HCEC 1CT (cell line): ENCODE results near the gene GBX1.

ENCODE experiments used
- DNase-seq: peaks from one replicate; pipeline ENCODE4 v3.0.0-alpha.2; 2017

GBX1 gene

GRCh38 chr7:151138153-151138851, 29.2 kb downstream of the GBX1 start:
- DNase-seq: no peak

DNA sequence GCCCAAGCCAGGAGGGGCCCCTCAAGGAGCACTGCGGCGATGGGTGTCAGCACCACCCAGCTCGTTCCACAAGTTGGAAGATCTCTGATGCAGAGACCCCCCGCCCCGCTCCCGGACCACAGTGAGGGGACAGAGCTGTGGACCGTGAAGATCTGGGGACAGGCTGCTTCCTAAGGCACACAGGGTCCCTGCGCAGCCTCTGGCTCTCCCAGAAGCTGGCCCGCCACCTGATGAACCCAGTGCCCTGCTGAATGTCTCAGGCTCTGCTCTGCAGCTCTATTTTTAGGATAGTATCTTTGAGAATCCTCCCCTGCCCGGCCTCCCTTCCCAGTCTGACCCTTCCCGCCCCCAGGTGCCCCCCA, 29.7 kb downstream of the GBX1 start:
- no peak for DNase-seq

- DNase-seq: no peak
These were observed 30.3 kb downstream of the GBX1 start for GRCh38 chr7:151137076-151137675.

DNA sequence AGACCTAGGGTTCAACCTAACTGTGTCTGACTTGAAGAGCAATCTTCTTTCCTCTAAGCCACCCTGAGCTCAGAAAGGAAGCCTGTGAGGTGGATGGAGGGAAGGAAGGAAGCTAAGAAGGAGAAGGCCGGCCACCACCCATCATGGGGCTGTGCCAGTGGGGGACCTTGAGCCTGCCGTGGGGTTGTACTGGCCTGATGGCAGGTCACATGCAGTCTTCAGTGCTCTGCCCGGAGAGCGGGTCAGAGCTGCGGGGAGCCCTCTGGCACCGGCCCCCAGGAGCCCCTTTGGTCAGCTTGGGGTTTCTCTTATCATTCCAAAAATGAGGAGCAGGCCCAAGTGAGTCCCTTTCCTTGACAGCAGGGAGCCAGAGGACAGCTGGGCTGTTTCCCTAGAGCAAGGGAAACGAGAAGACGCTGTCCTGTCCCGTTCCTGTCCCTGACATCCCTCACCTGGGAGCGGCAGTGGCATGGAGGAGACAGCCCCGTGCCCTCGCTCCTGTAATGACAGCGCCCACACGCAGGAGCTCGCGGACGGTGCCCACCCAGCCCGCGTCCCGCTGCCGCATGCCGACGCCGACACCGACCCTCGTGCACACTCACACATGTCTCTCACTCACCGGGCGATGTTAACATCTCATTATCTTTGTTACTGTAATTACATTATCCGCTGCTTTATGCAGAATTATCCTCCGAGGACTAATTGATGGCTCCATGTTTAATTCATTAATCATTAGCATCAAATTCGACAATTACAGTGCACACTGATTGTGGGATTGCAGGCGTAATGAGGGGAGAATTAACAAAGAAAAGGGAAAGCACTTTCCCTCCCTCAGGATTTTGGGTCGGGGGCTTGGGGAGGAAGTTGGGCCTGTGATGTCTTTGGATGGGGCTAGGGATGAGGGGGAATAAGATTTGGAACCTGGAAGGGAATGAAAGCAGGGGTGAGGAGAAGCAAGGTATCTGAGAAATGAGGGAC, 31.3 kb downstream of the GBX1 start:
- DNase-seq: no peak

DNA sequence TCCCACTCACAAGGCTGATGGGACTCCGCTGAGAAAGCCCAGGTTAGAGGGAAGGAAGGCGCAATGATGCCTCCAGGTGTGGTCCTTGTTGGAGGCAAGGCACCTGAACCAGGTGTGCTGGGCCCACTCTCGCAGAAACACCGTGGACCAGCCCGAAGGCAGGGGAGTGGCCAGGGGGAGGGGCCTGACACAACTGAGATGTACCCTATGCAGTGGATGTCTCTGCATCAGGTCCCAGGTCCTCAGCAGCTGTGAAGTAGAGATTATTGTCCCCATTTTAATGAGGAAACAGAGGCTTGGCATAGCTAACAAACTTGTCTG, 32.0 kb downstream of the GBX1 start:
- no peak for DNase-seq

- no peak for DNase-seq
These were observed 32.6 kb downstream of the GBX1 start for GRCh38 chr7:151134743-151135524.

DNA sequence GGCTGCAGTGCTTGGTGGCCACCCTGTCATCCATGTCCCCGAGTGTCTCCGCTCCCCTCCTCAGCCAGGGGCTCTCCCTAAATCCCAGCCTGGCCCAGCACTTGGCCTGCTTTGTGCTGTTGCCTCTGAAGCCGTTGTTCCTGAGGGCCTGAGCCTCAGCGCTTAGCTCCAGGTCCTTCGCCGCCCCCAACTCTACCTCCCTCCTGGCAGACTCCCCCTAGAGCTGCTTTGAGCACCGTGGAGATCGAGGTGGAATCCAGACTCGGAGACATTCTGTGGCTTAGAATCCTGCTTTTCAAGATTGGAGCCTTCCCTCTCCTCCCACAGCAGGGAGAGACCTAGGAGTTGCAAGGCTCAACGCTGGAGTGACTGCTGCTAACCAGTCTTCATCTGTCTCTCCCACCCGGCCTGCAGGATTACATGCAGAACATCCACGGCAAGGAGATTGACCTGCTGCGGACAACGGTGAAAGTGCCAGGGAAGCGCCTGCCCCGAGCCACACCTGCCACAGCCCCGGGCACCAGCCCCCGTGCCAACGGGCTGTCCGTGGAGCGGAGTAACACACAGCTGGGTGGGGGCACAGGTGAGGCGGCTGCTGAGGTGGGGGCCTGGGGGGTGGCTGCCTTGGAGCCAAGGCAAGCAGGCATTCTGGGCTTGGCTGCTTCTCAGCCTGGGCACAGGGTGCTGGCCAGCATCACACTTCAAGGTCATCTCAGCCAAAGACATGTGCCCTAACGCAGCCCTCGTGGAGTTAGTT, 33.3 kb downstream of the GBX1 start:
- no peak for DNase-seq

GRCh38 chr7:151133266-151133985, 34.1 kb downstream of the GBX1 start:
- DNase-seq: no peak

- no peak for DNase-seq
These were observed 34.9 kb downstream of the GBX1 start for GRCh38 chr7:151132461-151133205.

- DNase-seq: no peak
These were observed 35.8 kb downstream of the GBX1 start for GRCh38 chr7:151131592-151132293.

DNA sequence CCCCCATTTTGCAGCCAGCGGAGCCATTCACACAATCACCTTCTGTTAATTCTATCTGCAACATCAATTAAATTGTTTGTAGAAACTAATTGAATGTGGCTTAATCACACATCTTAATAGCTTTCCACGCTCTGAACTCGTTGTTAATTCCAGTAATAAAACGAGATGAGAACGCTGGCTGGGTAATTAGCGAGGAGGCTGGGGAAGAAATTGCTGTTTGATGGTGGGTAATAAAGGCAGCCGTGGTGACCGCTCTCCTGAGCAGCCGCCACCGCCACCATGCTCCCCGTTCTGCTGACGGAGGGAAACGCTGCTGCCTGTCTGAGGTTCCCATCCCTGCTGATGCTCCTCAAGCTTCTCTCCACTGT, 36.3 kb downstream of the GBX1 start:
- DNase-seq: no peak

- DNase-seq: no peak
These were observed 36.7 kb downstream of the GBX1 start for GRCh38 chr7:151130741-151131157.

DNA sequence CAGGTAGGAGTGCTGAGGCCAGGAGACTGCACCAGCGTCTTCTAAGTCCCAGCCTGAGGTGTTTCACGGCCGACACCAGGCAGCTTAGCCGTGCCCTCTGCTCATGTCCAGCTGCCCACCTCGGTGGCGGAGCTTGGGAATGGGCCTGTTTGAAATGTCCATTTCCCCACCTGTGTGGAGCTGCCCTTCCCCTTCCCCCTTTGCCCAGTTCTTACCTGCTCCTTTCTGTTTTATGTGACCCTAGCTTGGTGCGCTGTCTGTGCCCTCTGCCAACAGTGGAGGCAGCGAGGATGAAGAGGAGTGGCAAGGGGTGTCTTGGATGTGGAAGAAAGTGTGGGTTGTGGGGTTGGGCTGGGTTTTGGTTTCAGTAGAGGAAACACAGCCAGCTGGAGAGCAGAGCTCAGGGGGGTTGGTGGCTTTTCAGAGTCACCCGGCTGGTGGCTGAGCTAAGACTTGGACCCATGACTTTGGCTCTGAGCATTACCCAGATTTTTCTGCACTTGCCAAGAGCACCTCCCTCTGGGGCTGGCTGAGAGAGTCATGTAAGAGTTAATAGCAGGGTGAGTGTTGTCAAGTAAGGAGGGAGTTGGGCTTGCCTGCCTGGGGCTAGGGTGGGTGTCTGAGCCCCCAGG, 37.4 kb downstream of the GBX1 start:
- no peak for DNase-seq

DNA sequence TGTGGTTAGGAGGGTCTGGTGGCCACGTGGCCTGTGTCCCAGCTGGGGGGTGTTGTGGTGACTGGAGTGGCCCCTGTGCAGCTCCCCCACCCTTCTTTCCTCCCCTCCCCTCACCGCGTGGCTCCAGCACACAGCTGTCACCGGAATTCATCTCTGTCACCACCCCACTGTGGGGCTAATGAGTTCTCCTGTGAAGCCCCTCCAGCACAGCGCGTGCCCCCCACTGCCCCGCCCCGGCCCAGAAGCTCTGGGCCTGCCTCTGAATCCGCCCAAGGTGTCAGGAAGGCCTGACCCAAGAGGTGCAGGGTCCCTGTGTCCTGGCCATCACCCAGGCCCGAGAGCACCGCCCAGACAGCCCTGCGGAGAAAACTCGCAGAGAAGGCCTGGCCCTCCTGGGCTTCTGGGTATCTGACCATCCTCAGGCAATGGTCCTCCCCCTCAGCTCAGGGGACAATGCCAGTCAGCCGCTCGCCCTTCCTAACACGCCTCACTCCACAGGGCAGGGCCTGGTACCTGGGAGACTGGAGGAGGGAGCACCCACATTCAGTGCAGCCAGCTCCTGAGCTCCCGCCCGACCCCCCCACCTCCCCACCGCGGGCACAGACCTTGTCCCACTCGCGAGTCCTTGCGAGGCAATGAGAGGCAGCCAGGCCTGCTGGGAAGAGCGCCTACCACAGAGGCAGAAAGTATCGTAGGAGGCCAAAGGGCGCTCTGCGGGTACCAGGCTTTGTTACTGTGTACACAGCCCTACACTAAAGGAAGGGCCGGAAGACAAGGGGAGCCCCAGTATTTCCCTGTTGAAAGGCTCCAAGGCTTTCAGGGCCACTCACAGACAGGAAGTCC, 38.2 kb downstream of the GBX1 start:
- DNase-seq: no peak

DNA sequence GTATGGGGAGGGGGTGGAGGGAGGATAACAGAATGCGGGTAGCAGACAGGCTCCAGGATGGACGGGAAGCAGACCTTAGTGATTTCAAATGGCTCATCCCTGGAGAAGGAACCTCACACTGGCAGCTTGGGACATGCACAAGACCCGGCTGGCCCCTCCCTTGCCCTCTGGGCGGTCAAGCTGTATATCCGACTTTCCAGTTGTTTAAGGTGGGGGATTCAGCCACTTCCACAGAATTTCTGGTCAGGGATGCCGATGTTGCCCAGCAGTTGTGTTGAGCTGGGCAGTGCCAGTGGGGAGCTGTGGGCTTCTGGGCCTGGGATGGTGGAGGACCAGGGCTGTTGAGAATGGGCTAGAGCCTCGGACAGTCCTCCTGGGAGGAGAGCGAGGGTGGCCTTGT, 38.8 kb downstream of the GBX1 start:
- DNase-seq: no peak

DNA sequence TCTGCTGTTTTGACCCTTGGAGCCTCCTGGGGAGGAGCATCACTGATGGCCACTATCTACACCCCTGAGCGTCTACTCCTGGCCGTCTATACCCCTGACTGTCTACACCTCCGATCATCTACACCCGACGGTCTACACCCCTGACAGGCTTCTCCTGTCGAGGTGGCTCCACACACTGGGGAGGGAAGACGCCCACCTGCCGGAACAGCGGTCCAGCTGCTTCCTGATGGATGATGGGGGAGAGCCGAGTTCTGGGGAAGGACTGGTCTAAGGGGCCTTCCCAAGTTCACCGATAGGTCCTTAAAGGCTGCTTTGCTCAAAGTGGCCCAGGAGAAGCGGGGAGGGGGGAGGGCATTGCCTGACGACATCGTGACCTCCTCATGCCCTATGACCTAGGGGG, 39.4 kb downstream of the GBX1 start:
- no peak for DNase-seq

DNA sequence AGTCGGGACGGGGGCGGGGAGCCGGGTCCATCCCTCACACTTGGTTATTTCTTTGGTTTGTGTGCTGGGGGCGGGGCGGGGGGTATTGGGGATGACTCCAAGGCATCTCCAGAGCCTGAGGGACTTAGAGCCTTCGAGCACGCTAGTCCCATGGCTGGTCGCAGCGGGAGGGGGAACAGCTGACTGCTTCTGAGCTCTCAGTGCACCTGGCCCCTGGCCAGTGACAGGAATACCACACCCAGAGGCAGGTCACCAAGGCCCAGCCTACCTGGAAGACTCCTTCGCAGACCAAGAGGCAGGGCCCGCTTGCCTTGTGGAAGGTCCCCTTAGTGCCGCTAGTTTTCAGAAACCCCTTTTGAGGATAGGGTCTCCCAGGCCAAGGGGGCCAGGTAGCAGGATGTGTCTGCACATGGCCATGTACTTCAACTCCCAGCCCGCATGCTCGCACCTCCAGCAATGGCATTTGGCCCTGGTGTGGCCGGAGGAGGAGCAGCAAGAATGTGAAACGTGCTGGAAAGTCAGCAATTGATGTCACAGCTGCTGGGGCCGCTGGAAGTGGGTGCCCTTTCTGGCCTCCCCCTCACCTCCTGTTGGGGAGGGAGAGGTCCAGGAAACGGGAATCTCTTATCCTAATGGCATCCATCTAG, 40.9 kb downstream of the GBX1 start:
- DNase-seq: no peak

DNA sequence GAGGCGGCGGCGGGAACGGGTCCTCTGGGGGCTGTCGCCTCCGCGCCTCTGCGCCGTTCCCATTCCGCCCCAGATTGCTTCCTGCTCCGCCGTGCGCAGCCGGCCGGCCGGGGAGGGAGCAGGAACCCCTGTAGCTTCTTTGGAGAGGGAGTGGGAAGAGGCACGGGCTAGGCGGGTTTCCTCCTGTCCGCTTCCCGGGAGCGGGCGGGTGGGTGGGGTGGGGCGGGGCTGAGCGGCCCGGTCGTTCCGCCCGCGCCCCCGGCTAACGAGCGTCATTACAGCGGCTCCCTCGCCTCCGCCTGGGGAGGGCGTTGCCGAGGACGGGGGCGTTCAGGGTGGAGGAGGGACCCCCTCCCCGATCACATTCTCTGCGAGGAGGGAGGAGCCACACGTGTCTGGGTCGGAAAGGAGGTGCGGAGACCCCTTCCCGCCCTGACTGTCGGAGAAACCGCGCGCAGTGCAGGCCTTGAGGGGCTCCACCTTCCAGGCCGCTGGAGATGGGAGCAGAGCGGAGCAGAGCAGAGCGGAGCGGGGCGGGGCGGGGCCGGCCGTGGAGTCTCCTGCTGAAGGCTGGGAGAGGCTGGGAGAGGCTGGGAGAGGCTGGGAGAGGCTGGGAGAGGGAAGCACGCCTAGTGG, 41.5 kb downstream of the GBX1 start:
- DNase-seq: no peak
